IPS-11a (cell line): ENCODE data around the gene CAMSAP3.
"Not testable (repeated sequence)": the region's sequence is repeated elsewhere in the genome, so short reads cannot be mapped to it uniquely, and the experiment has no call there.

ENCODE experiments used
- H3K4me3 ChIP-seq: one replicate; pipeline ENCODE4 v1.5.1; 2013; ENCODE audit warnings: low read depth, low read length, control low read depth

The CAMSAP3 gene

GRCh38 chr19:7631577-7631976, 35.9 kb downstream of the CAMSAP3 start:
- no peak overlapping the region for H3K4me3 ChIP-seq

GRCh38 chr19:7632340-7633203, 36.9 kb downstream of the CAMSAP3 start:
- no peak overlapping the region for H3K4me3 ChIP-seq

- H3K4me3 ChIP-seq, result no peak within 1 kb of the TSS
Measured at GRCh38 chr19:7633698-7634097, 38.0 kb downstream of the CAMSAP3 start, which contains the start of gene PCP2. TSS of gene PCP2 (minus strand) at chr19:7633719. CDS start at chr19:7633457, 262 bp downstream.

GRCh38 chr19:7635670-7636069, 40.0 kb downstream of the CAMSAP3 start:
- H3K4me3 ChIP-seq, result no peak overlapping the region

GRCh38 chr19:7636317-7636690, 40.6 kb downstream of the CAMSAP3 start:
- H3K4me3 ChIP-seq, result no peak overlapping the region

- peak within 1 kb of the TSS; percentile 62 for H3K4me3 ChIP-seq
Measured at GRCh38 chr19:7636691-7637373, 41.2 kb downstream of the CAMSAP3 start, which contains the start of gene STXBP2. TSS of gene STXBP2 (plus strand) at chr19:7637110. CDS start at chr19:7637150, 40 bp downstream.

- H3K4me3 ChIP-seq, result peak overlapping the region; percentile 62
Measured at GRCh38 chr19:7637374-7638256, 42.0 kb downstream of the CAMSAP3 start.

GRCh38 chr19:7638802-7639465, 43.3 kb downstream of the CAMSAP3 start:
- H3K4me3 ChIP-seq, result no peak overlapping the region

GRCh38 chr19:7639863-7640348, 44.2 kb downstream of the CAMSAP3 start:
- H3K4me3 ChIP-seq, result no peak overlapping the region

GRCh38 chr19:7640803-7641202, 45.1 kb downstream of the CAMSAP3 start:
- no peak overlapping the region for H3K4me3 ChIP-seq

- no peak overlapping the region for H3K4me3 ChIP-seq
Measured at GRCh38 chr19:7641290-7642276, 45.9 kb downstream of the CAMSAP3 start.

GRCh38 chr19:7642295-7643030, 46.8 kb downstream of the CAMSAP3 start:
- no peak overlapping the region for H3K4me3 ChIP-seq

- H3K4me3 ChIP-seq, result no peak overlapping the region
Measured at GRCh38 chr19:7643031-7643415, 47.4 kb downstream of the CAMSAP3 start.

GRCh38 chr19:7643629-7644549, 48.2 kb downstream of the CAMSAP3 start:
- not testable (repeated sequence) for H3K4me3 ChIP-seq

GRCh38 chr19:7644550-7644877, 48.9 kb downstream of the CAMSAP3 start:
- no peak overlapping the region for H3K4me3 ChIP-seq

GRCh38 chr19:7645163-7645562, 49.5 kb downstream of the CAMSAP3 start:
- H3K4me3 ChIP-seq, result no peak overlapping the region

- H3K4me3 ChIP-seq, result no peak overlapping the region
Measured at GRCh38 chr19:7645656-7646425, 50.2 kb downstream of the CAMSAP3 start.
